ENCODE data around the gene CDK14. TPM values are rescaled to one million over a fixed set of nuclear protein-coding genes. Genes with fewer than 3 reads are reported as not detected.

Gene CDK14
- total and polyA plus RNA-seq, 2 of the 8 experiments (the other 6 are each of a cell fraction or from before 2014, with no cell fraction given), result 5.5 to 47.3 TPM

- TF ChIP-seq USF2 (IDR thresholded peaks at IDR 0.05; ENCODE audit: low read length) (no peak), RNF2 (IDR thresholded peaks at IDR 0.05; ENCODE audit: borderline replicate concordance, low read depth, low read length, missing control alignments, poor library complexity, severe bottlenecking) (no peak), CHD7 (IDR thresholded peaks at IDR 0.05; ENCODE audit: insufficient replicate concordance, low read length) (no peak), KDM5A (IDR thresholded peaks at IDR 0.05; ENCODE audit: low read length) (no peak), JUN (IDR thresholded peaks at IDR 0.05; ENCODE audit: low read depth, low read length) (no peak), SRF (IDR thresholded peaks at IDR 0.05; ENCODE audit: low read depth, low read length) (no peak)
Measured at GRCh38 chr7:91090684-91091083, 494.6 kb downstream of the CDK14 start (continued).
